Stimulated activated CD8-positive, alpha-beta memory T cell treated with anti-CD3 and anti-CD28 coated beads, Interleukin-4, amount 100 ng/mL, for 4 hours (primary cell): ENCODE results near the gene FREM2.

Experiments
- DNase-seq, 2 donors: peaks; one replicate each; pipeline ENCODE4 v3.0.0-alpha.2; 2020; ENCODE audit warnings: low read depth in 2 of 2, low spot score in 1 of 2

FREM2 gene

DNA sequence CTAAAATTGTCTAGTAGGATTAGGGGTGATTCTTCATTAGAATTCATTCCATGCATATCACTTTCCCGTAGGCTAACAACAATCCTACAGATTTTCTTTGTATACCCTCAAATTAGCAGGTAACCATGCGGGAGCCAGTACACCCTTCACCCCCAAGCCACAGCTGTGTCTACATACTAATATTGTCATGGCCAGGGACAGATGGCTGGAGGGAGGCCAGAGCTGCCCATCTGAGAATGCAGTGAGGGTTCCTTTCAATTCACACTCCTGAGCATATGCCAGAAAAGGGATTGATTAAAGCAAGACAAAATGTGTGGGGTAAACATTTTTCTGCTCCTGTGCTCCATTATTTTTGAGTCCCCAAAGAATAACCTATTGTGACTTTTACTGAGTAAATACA, 68.9 kb downstream of the FREM2 start:
- no peak for DNase-seq

DNA sequence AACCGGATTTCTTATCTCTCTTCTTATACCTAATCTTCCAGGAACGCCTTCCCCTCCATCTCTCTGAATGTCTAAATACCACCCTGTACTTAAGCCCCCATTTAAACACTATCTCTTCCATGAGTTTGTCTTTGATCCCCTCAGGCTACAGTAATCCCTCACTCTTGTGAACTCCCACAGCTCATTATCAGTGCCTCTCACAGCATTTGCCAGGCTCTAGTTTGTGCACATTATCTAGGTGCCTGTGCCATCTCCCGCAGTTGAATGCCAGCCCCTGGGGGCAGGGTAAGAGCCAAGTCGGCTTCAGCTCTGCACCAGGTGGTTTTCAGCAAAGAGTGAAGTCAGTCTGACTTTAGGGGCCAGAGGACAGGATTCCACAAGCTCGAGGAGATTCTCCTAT, 71.4 kb downstream of the FREM2 start:
- DNase-seq: no peak

DNA sequence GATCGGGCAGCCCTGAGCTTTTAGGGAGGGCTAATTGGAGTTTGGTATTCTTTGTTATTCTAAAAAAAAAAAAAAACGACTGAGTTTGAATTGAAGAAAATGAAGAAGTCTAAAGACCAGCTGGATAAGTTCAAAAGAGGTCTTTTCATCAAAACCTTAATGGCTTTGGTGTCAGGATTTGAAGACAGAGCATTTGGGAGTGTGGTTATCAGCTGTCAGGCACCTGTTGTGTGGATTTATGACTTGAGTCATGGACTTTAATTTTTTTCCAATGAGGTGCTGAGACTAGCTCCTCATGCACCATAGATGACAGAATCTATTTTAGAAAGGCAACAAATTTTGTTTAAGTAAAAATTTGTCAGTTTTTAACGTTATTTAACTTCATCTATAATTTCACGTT, 72.5 kb downstream of the FREM2 start:
- no peak for DNase-seq

DNA sequence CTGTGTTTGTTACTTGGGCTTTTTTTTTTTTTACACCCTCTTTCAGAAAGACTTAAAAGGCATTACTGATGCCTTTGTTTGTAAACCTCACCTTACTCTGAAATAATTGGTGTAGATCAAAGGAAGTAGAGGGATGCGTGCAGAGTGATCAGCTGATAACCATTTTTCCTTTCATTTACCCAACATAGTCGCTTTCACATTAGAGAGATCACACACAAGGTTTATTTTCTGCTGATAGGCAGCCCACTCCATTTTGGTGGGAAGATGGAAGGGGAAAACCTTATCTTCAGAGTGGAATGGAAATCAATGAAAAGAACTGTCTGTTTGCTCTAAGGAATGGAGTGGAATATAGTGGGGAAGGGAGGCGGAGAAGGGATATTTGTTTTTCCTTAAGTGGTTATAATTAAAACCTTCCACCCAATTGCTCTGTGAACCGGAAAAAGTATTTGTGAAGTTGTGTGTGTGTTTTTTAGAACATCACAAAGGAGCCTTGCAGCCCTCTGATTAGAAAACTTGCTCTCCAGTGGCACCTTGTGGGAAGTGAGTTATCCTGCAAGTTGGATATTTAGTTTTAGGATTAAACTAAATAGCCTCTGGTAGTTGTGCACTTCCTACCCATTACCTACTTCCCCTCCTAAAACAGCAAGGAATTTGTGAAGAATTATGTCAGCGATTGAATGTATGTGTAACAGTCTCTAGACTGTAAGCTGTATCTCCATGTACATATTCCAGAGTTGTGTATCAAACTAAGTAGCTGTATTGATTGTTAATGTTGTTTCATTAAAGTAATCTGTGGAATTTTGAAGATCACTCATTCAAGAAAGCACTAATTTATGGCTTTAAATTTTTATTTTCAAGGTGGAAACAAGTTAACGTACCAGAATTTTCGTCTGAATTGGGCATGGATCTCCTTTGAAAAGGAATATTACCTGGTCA, 76.8 kb downstream of the FREM2 start:
- DNase-seq: no peak

DNA sequence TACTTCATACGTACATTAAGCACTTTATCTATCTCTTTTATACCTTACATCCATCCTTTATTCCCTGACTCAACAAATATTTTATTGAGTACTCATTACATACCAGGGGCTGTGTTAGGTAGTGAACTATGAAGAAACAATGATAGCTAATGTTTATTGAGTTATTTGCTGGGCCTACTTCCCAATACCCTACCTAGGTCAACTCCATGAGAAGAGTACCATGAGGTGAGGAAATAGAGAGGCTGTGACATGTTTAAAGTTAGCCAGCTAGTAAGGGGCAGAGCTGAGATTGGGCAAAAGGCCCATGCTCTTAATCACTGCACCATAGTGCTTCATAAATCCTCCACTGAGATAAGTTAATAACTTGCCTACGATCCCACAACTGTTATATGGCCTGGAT, 79.9 kb downstream of the FREM2 start:
- DNase-seq: no peak

DNA sequence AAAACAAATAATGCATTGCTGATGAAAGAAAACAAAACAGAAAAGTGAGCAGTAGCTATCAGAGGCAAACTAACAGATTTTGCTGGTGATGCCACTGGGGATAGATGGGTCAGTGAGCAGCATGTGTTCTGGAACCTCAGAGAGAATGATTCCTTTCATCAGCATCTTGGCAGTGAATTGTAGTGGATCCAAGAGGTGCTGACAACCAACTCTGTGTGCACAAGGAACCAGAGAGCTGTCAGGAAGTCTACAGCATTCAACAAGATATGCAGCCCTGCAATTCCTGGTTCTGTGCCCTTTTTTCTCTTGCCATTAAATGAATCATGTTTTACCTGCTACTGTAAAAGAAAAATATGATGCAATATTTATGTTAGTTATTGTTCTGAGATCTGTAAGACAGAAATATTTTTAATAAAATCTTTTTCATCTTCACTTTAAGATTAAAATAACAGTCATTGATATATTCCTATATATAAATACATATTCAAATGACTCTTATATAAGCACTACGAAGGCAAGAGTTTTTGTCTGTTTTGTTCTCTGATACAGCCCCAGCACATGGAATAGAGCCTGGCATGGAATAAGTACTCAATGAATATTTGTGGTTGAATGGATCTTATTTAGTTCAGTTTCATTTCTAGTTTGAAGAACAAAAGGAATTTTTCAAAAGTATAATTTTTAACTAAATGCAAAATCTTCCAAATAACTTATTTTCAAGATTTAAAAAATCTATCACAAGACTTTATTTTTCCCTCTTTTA, 80.8 kb downstream of the FREM2 start:
- DNase-seq: no peak

DNA sequence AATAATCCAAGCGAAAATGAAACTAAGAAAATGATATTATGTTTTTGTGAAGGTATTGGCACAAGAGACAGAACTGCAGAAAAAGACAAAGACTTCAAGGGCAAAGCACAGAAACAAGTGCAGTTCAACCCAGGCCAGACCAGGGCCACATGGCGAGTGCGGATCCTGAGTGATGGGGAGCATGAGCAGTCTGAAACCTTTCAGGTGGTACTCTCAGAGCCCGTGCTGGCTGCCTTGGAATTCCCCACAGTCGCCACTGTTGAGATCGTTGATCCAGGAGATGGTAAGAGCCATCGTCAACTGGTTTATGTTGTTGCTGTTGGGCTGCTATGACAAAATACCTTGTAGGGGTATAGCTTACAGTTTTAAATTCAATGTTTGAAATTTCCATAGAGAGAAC, 82.6 kb downstream of the FREM2 start:
- no peak for DNase-seq

DNA sequence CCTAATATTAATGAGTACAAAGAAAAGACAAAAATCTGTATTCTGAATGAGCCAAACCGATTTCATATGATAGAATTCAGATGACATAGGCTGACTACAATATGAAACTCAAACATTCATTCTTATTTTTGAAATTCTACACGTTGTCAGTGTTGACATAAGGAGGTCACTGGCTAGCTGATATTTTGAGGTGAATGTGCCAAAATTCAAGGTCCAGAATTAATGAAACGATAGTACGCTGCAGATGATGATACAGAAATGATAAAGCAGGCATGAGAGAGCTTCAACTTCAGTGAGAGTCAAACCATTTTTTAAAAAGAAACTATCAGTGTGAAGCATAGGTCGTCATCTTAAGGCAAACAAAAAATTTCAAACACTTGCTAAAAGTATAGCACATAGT, 88.2 kb downstream of the FREM2 start:
- DNase-seq: no peak

DNA sequence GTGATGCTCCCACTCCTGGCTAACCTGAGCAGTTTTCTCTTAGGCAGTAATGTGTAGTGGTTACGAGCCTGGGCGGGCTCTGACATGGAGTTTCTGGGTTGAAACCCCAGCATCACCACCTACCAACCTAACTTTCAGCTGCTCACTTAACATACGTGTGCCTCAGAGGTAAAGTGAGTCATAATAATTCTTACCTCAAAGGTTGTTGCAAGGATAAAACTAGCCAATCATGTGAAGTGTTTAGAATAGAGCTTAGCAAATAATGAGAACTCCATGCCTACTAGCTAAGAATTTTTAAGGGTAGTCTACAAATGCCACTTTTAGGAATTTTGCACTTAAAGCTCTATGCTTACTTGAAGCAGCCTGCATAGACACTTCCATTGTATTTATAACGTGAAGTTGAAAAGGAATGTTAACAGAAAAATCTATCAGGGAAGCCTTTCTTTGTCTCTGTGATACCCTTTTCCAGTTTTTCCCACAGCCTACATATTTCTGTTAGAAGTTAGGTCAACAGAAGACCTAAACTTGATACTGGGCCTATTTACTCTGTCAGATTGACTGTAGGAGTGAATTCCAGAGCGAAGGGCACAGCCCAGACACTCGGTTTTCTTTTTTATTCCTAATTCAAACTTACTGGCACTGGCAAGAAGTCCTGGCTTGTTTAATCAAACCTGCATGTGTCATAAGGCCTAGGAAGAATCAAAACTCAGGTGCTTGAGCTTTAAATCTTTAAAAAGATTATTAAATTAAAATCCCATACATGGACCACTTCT, 90.7 kb downstream of the FREM2 start:
- no peak for DNase-seq

DNA sequence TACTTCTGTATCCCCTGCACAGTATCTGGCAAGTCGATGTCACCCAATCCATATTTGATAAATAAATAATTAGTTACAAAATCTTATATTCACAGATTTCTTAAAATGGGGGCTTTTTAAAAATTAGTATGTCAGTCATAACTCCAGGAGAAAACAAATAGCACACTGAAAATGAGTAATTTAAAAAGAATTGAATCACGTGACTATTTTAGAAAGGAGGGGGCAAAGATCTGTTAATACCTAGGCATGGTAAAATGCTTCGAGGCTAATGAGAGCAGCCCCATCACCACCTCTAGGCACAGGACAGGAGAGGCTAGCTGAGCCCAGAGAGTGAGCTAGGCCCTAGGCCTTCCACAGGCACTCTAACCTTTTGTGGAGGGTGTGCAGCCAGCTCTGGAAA, 94.7 kb downstream of the FREM2 start:
- DNase-seq: no peak

DNA sequence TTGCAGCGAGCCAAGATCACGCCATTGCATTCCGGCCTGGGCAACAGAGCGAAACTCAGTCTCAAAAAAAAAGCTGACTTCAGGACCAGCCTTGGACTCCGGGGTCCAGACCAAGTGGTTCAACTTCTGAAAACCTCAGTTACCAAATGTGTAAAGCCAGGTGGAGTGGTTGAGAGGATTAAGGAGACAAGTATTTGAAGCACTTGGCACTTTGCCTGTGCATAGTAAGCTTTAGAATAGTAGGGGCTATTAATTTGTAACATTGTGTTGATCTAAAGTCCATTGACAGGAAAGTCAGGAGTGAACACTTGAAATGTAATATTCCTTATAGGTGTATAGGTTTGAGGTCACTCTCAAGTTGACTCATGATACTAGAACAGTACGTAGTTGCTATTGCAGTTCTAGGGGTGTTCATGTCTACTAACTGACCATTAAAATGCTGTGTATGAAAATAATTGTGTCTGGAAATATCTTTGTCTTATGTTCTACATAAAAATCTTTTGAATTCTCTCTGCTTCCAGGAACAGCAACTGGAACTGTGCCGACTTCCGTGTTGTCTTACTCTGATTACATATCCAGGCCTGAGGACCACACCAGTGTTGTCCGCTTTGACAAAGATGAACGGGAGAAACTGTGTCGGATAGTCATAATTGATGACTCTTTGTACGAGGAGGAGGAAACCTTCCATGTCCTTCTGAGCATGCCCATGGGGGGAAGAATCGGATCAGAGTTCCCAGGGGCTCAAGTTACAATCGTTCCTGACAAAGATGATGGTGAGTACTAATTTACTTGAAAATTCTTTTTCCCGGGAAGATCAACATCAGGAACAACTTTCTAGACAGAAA, 97.4 kb downstream of the FREM2 start:
- no peak for DNase-seq

DNA sequence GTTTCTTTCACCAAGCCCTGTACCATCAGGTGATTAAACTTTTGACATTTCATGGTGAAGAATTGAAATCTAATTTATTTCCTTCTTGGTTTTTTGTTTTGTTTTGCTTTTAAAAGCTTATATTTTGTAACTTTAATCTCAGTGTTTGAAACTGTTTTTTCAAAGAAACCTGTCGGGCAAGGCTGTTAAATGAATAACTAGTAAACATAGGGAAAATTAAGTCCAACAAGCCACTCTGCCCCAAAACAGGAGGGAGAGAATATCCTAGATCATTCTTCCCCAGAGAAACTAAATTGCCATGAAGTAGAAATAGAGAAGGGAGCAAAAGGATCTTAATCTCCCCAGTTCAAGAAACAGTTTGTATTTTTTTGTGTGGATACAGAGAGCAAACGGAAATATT, 98.2 kb downstream of the FREM2 start:
- no peak for DNase-seq

DNA sequence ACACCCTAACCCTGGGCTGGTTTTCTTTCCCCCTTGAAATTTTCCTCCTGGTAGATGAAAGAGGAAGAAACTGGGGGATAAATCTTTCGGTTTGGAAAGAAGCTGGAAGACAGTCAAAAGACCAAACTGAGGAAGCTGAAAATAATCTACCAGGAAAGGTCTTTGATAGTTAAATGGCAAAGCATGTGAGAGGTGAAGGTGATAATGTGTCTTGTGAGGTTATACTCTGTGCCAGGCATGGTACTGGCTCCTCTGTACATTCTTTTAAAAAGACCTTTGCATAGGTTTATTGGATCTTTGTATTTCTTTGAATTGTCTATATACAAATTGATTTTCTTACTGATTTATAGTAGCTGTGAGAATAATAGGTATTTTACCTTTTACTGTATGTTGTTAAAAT, 98.6 kb downstream of the FREM2 start:
- no peak for DNase-seq

DNA sequence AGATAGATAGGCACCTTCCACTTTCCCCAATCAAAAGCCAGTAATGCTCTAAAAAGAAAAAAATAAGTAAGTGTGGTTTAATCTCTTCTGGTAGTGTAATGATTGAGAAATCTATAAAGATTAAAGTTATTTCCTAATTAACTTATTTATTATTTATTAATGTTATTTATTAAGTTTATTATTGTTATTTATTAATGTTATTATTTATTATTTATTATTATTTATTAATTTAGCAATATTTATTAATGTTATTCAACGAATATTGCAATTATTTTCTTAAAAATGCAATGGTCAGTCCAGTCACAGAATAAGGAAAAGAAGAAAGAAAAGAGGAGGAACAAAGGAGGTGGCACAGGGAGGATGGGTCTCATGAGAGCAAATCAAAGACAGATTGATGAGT, 100.7 kb downstream of the FREM2 start:
- no peak for DNase-seq

DNA sequence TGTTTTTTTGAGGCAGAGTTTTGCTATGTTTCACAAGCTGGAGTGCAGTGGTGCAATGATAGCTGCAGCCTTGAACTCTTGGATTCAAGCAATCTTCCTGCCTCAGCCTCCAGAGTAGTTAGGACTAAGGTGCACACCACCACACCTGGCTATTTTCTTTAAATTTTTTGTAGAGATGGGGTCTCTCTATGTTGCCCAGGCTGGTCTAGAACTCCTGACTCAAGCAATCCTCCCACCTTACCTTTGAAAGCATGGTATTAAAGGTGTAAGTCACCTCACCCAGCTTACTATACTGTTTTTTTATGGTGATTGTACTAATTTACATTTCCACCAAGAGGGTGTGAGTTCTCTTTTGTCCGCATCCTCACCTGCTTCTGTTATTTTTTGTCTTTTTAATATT, 110.0 kb downstream of the FREM2 start:
- no peak for DNase-seq

DNA sequence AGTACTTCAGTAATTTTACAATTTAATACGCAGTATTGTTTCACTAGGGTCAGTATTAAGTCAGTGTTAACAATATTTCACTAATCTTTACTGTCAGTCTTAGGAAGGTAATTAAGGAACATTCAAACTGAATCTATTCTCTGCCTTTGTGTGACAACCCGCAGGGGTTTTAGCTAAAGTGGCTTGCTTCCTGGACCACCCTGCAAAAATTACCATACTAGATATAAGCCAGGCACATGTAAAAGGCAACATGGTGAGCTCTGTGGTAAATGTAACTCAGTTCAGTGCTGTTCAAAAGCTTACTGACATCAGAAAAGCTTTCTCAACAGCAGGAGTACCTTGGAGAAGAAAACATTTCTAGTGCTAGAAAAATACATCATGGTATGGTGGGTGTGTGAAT, 116.7 kb downstream of the FREM2 start:
- no peak for DNase-seq

DNA sequence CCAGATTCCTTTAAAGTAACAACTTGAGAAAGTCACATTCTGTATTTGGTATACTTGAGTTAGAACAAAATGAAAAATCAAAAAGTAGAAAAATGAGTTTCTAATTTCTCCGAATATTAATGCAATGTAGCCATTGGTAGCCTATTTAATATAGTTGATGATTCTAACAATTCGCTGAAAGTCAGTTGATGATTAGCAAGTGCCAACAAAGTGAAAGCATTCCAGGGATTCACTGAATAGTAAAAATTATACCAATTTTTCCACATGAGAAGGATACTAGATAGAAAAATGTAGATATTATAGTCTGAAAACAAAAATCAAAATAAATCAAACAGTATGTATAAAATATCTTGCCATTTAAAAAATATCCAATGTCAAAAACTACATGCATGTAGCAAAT, 117.2 kb downstream of the FREM2 start:
- no peak for DNase-seq

DNA sequence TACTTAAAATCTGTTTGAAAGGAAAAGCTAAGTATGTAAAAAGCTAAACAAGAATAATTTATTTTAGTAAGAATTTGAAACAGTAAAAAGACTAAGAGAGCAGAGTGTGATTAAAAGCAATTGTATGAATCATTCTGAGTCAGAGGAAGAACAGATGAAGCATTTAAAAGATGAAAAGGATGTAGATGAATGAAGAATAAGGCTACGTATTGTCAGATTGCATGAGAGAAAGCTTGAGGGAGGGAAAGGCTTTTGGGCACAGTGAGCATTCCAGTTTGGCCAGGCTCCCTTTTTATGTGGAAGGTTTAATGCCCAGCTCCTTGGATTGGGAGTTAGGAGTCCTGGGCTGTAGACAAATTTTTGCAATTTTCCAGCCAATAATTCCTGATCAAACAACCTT, 117.7 kb downstream of the FREM2 start:
- DNase-seq: no peak

DNA sequence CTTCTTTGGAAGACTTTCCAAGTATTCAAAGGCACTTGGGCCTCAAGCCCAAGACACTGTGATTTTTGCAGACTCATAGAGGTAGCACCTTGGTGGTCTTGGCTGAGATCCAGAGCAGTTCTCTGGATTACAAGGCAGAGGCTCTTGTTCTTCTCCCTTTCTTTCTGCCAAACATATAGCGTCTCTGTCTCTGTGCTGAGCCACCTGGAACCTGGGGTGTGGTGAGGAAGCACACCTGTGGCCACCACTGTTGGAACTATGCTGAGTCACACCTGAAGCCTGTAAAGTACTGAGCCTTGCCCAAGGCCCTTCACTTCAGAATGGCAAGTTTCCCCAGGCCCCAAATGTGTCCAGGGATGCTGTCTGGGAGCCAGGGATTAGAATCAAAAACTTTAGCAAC, 127.5 kb downstream of the FREM2 start:
- DNase-seq: no peak

DNA sequence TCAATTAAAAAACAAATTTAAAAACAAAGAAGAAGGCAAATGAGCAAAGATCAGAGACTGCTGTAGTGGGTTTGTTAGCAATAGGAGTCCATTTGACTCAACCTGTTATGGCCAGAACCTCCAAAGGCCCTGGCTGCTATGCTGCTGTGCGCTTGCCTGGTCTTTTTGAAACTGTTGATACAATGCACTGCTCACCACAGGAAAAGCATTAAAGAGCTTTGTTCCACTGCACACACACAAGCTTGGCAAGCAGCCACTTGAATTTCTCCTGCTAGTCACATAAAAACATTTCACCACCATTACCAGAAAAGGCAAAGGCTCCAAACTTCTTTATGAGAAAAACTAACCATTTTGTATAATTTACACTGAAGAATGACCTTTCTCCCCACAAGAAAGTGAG, 132.2 kb downstream of the FREM2 start:
- DNase-seq: no peak

DNA sequence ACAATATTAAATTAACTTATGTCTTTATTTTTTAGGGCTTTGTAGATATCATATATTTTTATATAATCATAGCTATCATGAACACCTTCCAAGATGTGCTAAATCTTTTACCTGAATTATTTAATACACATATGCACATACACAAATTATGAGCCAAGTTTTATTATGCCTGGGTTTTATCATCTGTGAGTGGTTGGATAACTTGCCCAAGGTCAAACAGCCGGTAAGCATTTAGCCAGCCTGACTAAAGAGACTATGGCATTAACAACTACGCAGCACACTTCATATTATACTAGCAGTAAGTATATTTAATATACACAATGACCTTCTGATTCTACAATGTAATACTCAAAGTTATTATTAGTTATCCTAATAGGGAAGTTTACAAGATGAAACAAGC, 132.7 kb downstream of the FREM2 start:
- no peak for DNase-seq
